Neural cell (in vitro differentiated cells): ENCODE results near the gene NUP98. TPM values are rescaled to one million over a fixed set of nuclear protein-coding genes. Genes with fewer than 3 reads are reported as not detected.

Experiments used
- H2AFZ ChIP-seq: fragments of 200-600, 300-800 bp; sonication (generic), shearing (Covaris generic); 2 replicates; pipeline ENCODE4 v1.6.0; 2014; ENCODE audit warnings: low read depth, mild to moderate bottlenecking, antibody characterized with exemption, low read length, moderate library complexity
- H3F3A ChIP-seq: fragments of 200-600 bp; shearing (Covaris generic); 2 replicates; pipeline ENCODE4 v1.6.1; 2016; ENCODE audit warnings: mild to moderate bottlenecking, moderate library complexity, mixed read lengths, antibody characterized with exemption, low read length; ENCODE audit not compliant: insufficient read depth, poor library complexity, severe bottlenecking
- H3K27ac ChIP-seq: fragments of 200-600, 300-800 bp; sonication (generic), shearing (Covaris generic); 2 replicates; pipeline ENCODE4 v1.5.1; 2014; ENCODE audit warnings: mild to moderate bottlenecking, low read length, moderate library complexity
- H3K27me3 ChIP-seq: fragments of 300-800, 200-600 bp; sonication (generic), shearing (Covaris generic); 2 replicates; pipeline ENCODE4 v1.6.0; 2014; ENCODE audit warnings: mild to moderate bottlenecking, low read depth, low read length, moderate library complexity; ENCODE audit not compliant: insufficient read depth
- H3K36me3 ChIP-seq: fragments of 300-800, 200-600 bp; sonication (generic), shearing (Covaris generic); 2 replicates; pipeline ENCODE4 v1.5.1; 2014; ENCODE audit warnings: mild to moderate bottlenecking, antibody characterized with exemption, low read length, moderate library complexity; ENCODE audit not compliant: insufficient read depth
- H3K4me2 ChIP-seq: fragments of 300-800, 200-600 bp; sonication (generic), shearing (Covaris generic); 2 replicates; pipeline ENCODE4 v1.6.0; 2014; ENCODE audit warnings: mild to moderate bottlenecking, low read length
- H3K4me3 ChIP-seq: fragments of 300-800, 200-600 bp; sonication (generic), shearing (Covaris generic); 2 replicates; pipeline ENCODE4 v1.5.1; 2014; ENCODE audit warnings: mild to moderate bottlenecking, low read length, moderate library complexity
- H3K79me2 ChIP-seq: fragments of 200-600 bp; shearing (Covaris generic); replicated peaks from 2 replicates; pipeline ENCODE4 v1.6.0; 2014; ENCODE audit warnings: mild to moderate bottlenecking, low read length, moderate library complexity; ENCODE audit not compliant: insufficient read depth
- H3K9ac ChIP-seq: fragments of 300-800, 200-600 bp; sonication (generic), shearing (Covaris generic); 2 replicates; pipeline ENCODE4 v1.6.1; 2016; ENCODE audit warnings: mild to moderate bottlenecking, low read length, mixed read lengths
- H3K9me2 ChIP-seq: fragments of 200-600 bp; shearing (Covaris generic); 2 replicates; pipeline ENCODE4 v1.6.1; 2016; ENCODE audit warnings: mild to moderate bottlenecking, low read length, mixed read lengths; ENCODE audit not compliant: insufficient read depth
- H3K9me3 ChIP-seq: fragments of 200-600, 300-800 bp; sonication (generic), shearing (Covaris generic); 2 replicates; pipeline ENCODE4 v1.6.1; 2016; ENCODE audit warnings: mild to moderate bottlenecking, mixed run types, low read length, moderate library complexity, mixed read lengths
- H4K20me1 ChIP-seq: fragments of 200-600 bp; shearing (Covaris generic); 2 replicates; pipeline ENCODE4 v1.6.1; 2016; ENCODE audit warnings: mild to moderate bottlenecking, mixed run types; ENCODE audit not compliant: insufficient read depth
- CTCF ChIP-seq: fragments of 450-650 bp; IDR thresholded peaks from 2 replicates; pipeline ENCODE4 v1.5.1; 2014; ENCODE audit warnings: antibody characterized with exemption, mild to moderate bottlenecking, moderate library complexity; ENCODE audit not compliant: poor library complexity, severe bottlenecking
- EP300 ChIP-seq: fragments of 450-650 bp; conservative IDR thresholded peaks from 2 replicates; pipeline ENCODE4 v1.6.1; 2014; ENCODE audit warnings: antibody characterized with exemption, mild to moderate bottlenecking, moderate library complexity; ENCODE audit not compliant: poor library complexity, severe bottlenecking
- EZH2 ChIP-seq: fragments of 200-600, 300-800 bp; shearing (Covaris generic), sonication (generic); IDR thresholded peaks from 2 replicates; pipeline ENCODE4 v1.6.1; 2014; ENCODE audit warnings: antibody characterized with exemption, low read length, borderline replicate concordance, mild to moderate bottlenecking; ENCODE audit not compliant: insufficient read depth, poor library complexity, severe bottlenecking
- MXI1 ChIP-seq: fragments of 450-650 bp; conservative IDR thresholded peaks from 2 replicates; pipeline ENCODE4 v1.6.1; 2014; ENCODE audit warnings: antibody characterized with exemption, mild to moderate bottlenecking; ENCODE audit not compliant: poor library complexity, severe bottlenecking
- POLR2AphosphoS5 ChIP-seq: IDR thresholded peaks from 2 replicates; pipeline ENCODE4 v1.6.1; 2012
- RAD21 ChIP-seq: fragments of 450-650 bp; conservative IDR thresholded peaks from 2 replicates; pipeline ENCODE4 v1.6.1; 2014; ENCODE audit warnings: antibody characterized with exemption, mild to moderate bottlenecking, moderate library complexity
- REST ChIP-seq: IDR thresholded peaks from 2 replicates; pipeline ENCODE4 v1.6.1; 2012; ENCODE audit warnings: borderline replicate concordance
- SMC3 ChIP-seq: fragments of 450-650 bp; conservative IDR thresholded peaks from 2 replicates; pipeline ENCODE4 v1.6.1; 2014; ENCODE audit warnings: antibody characterized with exemption, mild to moderate bottlenecking, moderate library complexity; ENCODE audit not compliant: poor library complexity
- TAF1 ChIP-seq: IDR thresholded peaks from 2 replicates; pipeline ENCODE4 v1.6.1; 2012; ENCODE audit warnings: low read depth
- polyA plus RNA-seq: library from polyadenylated mRNA; depleted of rRNA; stranded (reverse); fragments of >200 nt; gene quantifications from 2 replicates; pipeline ENCODE4 v1.2.3, GENCODE V29; 2014
- small RNA-seq, 3 experiments: library from RNA; depleted of rRNA; stranded (forward); fragments of <200 nt; gene quantifications; one replicate each; pipeline ENCODE3, GENCODE V24; 2012

Gene NUP98
- polyA plus RNA-seq, 1 donor from 2014 or later, result 28.9 TPM

- H4K20me1 ChIP-seq, result no peaks in the 10 kb centered on the region
- H3F3A ChIP-seq, result no peaks in the 10 kb centered on the region
- H3K27ac ChIP-seq, result no peak overlapping the region
- H3K4me3 ChIP-seq, result no peak overlapping the region
- no peaks in the 10 kb centered on the region for H3K27me3 ChIP-seq
- no peak overlapping the region for H2AFZ ChIP-seq
- H3K9ac ChIP-seq, result no peak overlapping the region
- H3K9me3 ChIP-seq, result no peaks in the 10 kb centered on the region
- H3K79me2 ChIP-seq, result no peaks in the 10 kb centered on the region
- no peaks in the 10 kb centered on the region for H3K9me2 ChIP-seq
- H3K36me3 ChIP-seq, result no peaks in the 10 kb centered on the region
- H3K4me2 ChIP-seq, result no peak overlapping the region
- TF ChIP-seq SMC3, result no peak
- no peak for TF ChIP-seq REST
- TF ChIP-seq CTCF, result no peak
- no peak for TF ChIP-seq EZH2
- TF ChIP-seq MXI1, result no peak
- no peak for TF ChIP-seq EP300
- no peak for TF ChIP-seq RAD21
- TF ChIP-seq TAF1, result no peak
- TF ChIP-seq POLR2AphosphoS5, result no peak
Measured at GRCh38 chr11:3626250-3626960, 170.9 kb downstream of the NUP98 start.

Small RNAs within 50 kb of the gene (small RNA-seq; reads per million reads assigned to genes)
- gene RF00019 (0 to 1.2 (median 0) reads per million in 3 experiments), gene RNU6-1143P (0 reads per million in 3 experiments), gene RNU7-50P (0 to 0.08 (median 0) reads per million in 3 experiments)

Other genes with a start within 250 kb of the NUP98 start
- not detected in 2 replicates for gene ART5, start 155.6 kb downstream of the NUP98 start, polyA plus RNA-seq
- not detected in 2 replicates for gene ART1, start 152.4 kb downstream of the NUP98 start, polyA plus RNA-seq
- 1.8 and 4.9 TPM in 2 replicates for gene CHRNA10, start 126.2 kb downstream of the NUP98 start, polyA plus RNA-seq
- gene PGAP2, start 11.0 kb upstream of the NUP98 start, polyA plus RNA-seq, result 30.1 and 32.0 TPM in 2 replicates
- gene RHOG, start 43.4 kb upstream of the NUP98 start, polyA plus RNA-seq, result not detected in 2 replicates
- gene STIM1, start 58.1 kb upstream of the NUP98 start, polyA plus RNA-seq, result 14.5 and 16.4 TPM in 2 replicates